Putamen (tissue), 1 donor: ENCODE data around the gene NCKAP5L.
"Not testable (repeated sequence)": the region's sequence is repeated elsewhere in the genome, so short reads cannot be mapped to it uniquely, and the experiment has no call there.

Source experiments
- DNase-seq: peaks from one replicate; pipeline ENCODE4 v3.0.0-alpha.2; 2016; ENCODE audit warnings: low spot score

The NCKAP5L gene

DNA sequence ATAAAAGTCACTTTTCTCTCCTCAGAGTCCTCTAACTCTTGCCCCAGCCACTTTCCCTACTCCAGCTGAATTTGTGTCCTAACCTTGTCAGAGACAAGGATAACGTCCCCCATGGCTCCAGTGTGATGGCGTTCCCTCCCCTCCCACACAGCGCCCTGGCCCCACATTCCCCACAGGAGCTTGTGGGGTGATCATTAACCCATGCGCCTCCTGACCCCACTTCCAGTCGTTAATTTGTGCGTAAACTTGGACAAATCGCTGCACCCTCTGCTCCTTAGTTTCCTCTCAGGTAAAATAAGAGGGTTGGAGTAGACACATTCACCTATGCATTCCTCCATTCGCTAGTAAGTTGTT lies 37.5 kb upstream of the NCKAP5L start:
- no peak for DNase-seq

DNA sequence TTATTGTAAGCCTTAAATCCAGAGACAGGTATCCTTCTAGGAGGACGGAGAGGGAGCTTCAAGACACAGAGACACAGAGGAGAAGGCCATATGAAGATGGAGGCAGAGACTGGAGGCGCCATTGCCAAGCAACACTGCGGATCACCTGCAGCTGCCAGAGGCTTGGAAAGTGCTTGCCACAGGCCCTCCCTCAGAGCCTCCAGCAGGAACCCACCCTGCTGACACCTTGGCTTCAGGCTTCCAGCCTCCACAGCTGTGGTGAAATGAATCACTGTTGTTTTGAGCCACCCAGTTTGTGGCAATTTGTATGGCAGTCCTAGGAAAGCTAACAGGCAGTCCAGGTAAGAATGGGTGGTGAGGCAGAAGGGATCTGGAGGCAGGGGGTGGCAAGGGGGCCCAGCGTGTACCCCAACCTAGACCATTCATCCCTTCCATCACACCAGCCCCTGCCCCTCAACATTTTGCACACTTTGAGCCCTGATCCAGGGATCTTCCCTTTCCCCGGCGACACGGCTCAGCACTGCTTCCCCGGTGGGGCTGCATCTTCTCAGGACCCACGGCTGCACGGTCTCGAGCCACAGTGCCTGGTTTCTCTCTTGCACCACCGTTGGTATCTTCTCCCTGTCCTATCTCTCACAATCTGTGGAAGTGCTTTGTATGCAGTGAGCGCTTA lies 37.0 kb upstream of the NCKAP5L start:
- no peak for DNase-seq

DNA sequence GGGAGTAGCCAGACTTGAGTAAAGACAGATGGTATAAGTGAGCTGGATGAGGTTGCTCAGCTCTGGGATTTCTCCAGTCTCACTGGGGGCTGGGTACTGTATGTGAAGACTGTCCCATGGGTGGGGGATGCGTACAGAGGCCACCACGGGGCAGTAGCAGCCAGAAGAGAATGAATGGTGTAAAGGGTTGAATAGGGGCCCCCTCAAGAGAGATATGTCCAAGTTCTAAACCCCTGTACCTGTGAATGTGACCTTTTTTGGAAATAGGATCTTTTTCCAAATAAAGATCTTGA lies 36.5 kb upstream of the NCKAP5L start:
- no peak for DNase-seq

DNA sequence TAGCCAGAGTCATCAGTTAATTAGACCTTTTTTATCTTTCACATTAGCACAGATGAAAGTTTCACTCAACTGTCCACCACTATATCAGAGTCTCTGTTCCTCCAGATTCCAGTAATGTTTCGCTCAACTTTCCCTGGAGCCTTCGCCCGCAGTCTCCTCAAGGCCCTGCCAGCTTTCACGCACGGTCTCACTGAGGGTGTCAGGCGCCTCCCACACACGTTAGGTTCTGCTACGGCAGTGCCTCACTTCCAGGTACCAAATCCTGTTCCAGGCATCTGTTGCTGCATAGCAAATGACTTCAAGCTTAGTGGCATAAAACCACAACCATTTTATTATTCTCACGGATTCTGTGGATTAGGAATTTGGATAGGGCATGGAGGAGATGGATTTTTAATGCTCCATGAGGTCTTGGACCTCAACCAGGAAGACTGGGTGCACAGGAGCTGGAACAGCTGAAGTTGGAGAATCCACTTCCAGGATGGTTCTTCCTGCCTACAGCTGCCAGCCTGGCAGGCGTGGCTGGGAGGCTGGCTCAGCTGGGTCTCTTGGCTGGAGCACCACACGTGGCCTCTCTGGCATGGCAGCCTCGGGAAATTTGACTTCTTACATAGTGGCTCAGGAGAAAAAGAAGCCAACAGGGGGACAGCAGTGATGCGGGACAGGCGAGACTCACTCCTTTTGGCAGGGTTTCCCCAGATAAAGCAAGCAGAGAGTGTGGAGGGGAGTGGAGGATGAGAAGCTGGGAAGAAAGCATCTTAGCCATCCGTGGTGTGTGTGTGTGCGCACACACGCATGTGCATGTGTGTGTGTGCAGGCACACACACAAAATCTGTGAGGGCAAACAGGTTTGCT lies 36.0 kb upstream of the NCKAP5L start:
- DNase-seq, result no peak

DNA sequence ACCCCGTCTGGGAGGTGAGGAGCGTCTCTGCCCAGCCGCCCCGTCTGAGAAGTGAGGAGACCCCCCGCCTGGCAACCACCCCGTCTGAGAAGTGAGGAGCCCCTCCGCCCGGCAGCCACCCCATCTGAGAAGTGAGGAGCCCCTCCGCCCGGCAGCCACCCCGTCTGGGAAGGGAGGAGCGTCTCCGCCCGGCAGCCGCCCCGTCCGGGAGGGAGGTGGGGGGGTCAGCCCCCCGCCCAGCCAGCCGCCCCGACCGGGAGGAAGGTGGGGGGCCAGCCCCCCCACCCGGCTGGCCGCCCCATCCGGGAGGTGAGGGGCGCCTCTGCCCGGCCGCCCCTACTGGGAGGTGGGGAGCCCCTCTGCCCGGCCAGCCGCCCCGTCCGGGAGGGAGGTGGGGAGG lies 32.7 kb upstream of the NCKAP5L start:
- DNase-seq, result not testable (repeated sequence)

DNA sequence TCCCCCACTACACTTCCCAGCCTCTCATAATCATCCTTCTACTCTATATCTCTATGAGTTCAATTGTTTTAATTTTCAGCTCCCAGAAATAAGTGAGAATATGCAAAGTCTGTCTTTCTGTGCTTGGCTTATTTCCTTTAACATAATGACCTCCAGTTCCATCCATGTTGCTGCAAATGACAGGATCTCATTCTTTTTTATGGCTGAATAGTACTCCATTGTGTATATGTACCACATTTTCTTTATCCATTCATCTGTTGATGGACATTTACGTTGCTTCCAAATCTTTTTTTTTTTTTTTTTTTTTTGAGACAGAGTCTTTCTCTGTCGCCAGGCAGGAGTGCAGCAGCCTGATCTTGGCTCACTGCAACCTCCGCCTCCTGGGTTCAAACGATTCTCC lies 27.7 kb upstream of the NCKAP5L start:
- DNase-seq, result not testable (repeated sequence)

DNA sequence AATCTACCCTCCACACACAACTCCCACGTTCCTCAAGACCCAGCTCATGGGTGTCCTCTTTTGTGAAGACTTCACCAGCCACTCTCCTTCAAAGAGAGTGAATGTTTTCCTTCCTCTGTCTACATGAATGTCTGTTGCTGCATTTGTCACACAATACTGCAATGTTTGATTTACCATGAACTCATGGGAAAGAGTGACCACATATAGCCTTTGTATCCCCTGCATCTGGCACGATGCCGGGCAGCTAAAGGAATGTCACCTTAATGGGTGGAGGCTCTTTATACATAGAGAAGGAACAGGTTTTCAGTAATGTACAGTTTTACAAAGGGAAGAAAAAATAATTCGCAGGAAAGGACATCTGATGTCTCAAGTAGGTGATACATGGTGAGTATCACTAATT lies 26.8 kb upstream of the NCKAP5L start:
- no peak for DNase-seq

DNA sequence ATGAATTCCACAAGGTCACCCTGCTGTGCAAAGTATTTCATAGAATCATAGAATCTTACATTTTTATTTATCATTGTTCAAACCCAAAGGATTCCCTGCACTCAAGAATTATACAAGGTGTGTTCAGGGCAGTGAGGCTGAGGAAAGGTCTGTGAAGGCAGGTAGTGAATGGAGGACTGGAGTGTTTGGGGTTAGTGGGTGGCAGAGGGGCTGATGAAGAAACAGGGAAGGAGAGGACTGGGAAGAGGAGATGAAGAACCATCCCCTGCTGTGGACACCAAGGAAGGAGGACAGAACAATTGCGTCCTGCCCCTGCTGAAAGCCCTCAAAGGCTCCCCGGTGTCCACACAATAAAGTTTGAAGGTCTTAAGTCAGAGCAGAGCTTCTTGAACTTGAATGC lies 25.5 kb upstream of the NCKAP5L start:
- DNase-seq, result no peak

DNA sequence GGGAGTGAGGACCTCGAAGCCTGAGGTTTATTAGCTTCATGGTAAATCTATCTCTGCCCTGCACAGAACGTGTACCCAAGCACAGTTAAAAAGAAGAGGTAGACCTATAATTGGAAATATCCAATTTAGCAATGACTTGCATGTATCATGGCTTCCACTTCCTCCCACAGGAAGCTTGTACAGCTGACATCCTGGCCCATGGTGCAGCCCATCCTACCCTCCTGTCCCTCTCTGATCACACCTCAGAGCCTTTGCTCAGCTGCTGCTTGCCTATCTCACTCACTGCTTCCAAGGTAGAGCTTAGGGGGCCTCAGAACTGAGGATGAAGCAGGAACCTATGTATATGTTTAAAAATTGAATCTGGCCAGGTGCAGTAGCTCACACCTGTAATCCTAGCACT lies 18.9 kb upstream of the NCKAP5L start:
- no peak for DNase-seq

DNA sequence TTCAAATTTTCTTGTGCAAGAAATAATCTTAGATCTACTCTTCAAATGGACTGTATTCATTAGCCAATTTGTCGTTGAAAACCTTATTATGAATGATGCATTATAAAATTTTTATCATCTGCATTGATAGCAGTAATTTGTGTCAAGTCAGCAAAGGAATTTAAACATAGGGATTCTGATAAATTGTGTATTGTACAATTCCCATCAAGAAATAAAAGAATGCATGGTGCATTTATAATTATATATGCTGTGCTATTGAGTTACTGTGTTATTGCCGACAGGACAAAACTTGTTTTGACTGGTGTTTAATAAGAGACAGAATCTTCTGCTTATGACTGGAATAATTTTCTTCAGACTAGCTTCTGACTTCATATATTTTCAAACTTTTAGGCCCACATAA lies 17.8 kb upstream of the NCKAP5L start:
- no peak for DNase-seq

DNA sequence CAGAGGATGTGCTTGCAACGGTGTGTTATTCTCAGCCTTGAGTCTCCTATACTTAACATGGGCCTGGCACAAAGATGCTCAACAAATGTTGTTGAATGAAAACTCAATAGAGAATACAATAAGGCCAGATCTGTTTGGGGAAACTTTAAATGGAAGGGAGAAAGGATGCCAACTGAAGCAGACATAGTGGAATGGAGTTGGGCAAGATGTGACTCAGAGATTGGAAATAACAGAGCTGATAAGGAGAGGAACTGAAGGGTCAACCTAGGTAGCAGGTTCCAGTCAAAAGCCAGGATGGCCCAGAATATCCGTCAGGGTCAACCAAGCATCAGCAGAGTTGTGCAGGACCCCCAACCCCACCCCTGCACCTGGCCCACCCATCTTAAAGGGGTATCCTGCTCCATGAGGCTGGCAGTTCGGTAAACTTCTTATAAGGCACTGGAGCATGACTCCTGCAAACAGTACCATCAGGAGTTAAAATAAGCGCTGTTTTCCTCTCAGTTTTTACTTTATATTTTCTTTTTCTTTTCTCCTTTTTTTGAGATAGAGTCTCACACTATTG lies 15.7 kb upstream of the NCKAP5L start:
- no peak for DNase-seq

DNA sequence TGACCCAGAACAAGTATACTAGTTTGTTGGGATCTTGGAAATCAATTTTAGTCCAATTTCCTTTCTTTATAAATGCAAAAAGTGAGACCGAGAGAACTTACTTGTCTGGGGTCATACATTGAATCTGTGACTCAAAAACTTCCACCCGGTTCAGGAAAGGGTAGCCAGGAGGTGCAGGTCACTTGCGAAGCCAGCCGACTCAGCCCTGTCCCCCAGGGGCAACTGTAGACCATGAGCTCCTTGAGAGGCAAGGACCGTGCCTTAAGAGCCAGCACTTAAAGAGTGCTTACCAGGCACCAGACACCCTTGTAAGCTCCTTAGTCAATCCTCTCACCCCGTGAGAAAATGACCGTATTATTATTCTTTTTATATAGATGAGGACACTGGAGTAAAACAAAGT lies 15.2 kb upstream of the NCKAP5L start:
- DNase-seq, result no peak

DNA sequence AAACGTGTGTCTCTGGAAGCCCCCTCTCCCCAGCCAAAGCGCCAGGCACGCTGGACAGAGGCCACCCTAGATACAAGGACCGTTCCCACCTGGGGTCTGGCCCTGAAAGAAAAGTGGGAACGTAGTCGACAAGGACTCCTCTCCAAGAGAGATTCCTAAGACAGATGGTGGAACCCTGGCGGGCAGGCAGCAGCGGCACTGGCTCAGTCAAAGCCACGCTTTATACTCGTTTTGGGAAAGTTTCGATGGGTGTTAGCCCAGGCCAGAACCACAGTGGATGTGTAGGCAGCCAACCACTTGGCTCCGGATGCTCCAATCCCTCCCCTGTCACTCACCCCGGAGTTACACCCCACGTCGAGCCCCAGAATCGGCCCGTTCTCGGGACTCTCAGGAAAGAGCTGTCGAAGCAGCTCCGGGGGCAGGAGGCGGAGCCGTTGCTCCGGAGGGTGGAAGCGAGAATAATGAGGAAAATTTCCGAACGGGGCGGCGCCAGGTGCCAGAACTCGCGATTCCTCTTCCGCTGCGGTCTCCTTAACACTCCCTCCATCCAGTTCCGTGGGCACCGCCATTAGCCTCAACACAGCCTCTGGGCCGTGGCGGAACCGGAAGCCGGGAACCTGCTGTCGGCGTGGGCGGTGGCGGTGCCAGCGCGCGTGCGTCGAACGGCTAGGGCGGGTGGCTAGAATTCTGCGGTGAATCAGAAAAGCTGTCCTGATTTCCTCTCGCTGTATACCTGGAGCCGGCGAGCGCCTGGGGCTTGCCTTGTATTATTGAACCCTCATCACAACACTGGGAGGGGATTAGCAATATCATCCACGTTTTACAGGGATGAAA lies 14.5 kb upstream of the NCKAP5L start, which contains the start of gene BCDIN3D:
Gene BCDIN3D (minus strand): TSS at position 588 of the 834 bp plus-strand sequence. CDS start 19 bp downstream, at position 569.
- DNase-seq, result peak; percentile 92

DNA sequence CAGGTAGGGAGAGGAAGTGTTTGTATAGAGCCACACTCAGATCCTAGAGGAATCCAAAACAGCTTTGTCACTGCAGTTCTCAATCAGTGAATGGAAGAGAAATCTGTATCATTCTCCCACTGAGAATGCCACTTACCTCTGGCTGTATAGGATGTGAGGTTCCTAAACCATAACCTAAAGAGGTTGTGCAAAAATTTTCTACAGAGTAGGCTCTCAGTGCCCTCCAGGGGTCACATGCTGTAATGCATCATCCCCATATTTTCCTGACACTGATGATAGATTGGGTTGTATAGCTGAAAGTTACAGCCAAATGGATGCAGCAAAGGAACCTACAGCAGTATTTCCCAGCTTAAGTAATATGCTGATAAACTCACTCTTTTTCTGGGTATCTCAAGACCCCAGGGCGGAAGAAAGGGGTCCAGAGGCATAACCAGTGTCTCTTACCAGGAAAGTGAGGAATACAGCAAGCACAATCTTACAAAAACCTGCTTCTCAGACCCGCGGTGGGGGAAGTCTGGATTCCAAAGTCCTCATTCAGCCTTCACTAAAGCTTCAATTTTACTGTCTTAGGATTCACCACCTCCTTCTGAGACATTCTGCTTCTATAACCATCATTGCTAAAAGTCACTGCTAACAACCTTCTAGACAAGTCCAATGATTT lies 10.9 kb upstream of the NCKAP5L start:
- DNase-seq, result no peak

DNA sequence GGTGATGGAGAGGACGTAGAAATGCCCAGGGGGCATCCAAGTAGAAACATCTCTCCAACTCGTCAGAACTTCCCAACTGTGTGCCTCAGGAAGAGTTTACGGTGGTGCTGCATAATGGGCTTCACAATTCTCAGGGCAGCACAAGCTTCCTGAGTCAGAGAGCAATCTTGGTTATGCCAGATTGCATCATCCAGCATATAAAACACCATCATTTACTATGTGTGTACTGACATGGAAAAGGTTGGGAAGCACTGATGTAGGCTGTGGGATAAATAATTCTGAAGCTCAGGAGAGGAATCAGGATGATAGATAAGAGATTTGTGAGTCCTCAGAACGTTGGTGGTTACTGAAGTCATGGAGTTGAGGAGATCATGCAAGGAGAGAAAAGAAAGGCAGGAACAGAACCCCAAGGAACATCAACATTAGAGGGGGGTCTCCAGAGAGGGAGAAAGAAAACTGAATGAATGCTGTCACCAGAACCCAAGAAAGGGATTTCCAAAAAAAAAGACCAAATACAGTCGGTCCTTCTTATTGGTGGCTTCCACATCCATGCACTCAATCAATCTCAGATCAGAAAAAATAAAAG lies 4.7 kb upstream of the NCKAP5L start:
- DNase-seq, result no peak

DNA sequence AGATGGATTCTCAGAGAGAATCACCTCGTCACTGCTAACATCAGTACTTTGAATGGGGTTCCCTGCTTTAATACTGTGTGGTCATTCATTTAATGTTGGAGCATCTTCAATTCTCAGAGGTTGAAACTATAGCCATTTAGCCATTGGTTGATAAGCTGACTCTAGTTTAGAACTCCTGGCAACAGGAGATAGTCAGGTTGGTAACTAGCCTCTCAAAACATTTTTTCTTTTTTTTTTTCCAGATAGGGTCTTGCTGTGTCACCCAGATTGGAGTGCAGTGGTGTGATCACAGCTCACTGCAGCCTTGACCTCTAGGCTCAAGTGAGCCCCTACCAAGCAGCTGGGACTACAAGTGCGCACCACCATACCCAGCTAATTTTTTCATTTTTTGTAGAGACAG lies 3.5 kb upstream of the NCKAP5L start:
- no peak for DNase-seq

DNA sequence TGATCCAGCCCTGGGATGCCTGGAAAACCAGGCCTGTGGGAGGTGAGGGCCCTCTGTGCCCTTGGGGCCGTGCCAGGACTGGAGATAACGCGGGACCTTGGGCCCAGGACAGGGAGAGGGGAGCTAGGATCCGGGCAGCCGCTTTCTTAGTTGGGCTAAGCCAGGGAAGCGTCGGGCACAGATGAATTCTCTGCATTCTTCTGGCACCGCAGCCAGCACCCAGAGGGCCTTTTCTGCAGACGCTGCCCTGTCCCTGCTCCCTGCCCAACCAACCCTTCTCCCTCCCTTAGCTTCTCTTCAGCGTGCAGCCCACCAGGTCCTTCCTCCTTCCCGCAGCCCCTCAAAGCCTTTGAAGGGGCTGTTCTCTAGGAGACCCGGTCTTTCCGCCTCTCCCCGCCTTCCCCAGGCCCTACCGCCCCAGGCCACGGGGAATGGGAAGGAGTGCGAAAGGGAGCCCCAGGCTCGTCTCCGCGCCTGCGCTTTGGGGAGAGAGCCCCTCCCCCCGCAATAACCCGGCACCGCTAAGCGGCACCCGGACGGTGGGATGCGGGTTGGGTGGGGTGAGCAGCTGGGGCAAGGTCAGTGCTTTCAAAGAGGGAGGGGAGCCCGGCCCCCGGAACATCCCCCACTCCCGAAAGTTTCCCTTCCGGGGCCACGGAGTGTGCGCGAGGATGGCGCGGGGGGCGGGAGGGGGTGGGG lies 663 bp downstream of the NCKAP5L start:
- DNase-seq, result peak; percentile 74

DNA sequence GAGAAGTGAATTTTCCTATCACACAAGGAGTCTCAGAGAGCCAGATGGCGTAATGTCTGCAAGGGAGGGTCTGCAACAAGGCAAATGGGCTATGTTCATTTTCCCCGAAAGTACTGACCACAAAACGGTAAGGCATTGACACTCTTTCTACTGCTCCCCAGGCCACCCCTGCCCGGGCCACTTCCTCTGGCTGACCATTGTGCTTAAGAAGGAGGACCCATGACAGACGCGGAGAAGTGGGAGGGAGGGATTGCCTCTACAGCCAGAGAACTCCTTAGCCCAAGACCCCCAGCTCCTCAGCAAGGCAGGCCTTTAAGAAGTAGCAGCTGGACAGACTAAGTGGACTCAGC lies 1.2 kb downstream of the NCKAP5L start:
- no peak for DNase-seq

DNA sequence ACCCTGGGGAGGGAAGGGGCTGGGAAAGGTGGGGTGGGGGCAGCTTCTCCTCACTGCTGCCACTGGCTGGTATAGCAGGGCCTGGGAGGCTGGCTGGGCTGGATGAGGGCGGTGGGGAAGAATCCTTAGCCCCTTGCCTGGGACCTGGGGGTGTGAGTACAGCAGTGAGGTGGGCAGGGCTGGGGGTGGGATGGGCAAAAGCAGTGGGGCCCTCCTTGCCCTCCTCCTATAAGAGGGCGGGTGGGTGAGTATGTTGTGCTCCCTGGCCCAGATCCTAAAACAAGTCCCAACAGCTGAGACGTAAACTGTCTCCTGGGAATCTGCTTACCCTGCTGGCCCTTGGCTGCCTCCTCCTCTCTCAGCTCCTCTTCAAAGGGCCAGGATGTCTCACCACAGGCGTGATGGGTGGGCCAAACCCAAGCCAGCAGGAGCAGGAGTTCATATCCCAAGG lies 2.2 kb downstream of the NCKAP5L start:
- no peak for DNase-seq

DNA sequence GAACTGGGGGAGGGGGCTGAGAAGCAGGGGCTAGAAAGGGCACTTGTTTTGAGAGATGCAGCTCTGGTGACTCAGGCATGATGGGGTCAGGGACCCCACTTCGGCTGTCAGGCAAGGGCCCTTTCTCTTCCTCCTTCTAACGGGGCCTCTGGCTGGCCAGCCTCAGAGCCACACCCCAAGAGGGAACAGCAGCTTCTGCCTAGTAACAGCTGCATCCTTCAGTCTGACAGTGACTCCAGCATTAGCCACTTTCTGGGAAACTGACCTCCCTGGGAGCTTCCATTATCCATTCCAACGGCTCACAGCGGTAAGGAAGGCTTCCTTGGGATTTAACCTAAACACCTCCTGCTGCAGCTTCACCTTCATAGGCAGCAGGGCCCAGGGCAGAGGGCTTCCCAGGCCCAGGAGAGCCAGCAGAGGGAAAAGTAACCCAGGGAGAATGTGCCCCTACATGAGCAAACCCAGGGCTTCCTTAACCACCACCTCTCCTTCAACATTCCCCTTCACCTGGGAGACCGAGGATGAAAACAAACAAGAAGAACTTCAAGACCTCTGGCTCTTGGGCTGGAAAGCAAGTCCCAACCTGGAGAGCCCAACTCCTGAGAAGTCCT lies 2.7 kb downstream of the NCKAP5L start:
- no peak for DNase-seq

DNA sequence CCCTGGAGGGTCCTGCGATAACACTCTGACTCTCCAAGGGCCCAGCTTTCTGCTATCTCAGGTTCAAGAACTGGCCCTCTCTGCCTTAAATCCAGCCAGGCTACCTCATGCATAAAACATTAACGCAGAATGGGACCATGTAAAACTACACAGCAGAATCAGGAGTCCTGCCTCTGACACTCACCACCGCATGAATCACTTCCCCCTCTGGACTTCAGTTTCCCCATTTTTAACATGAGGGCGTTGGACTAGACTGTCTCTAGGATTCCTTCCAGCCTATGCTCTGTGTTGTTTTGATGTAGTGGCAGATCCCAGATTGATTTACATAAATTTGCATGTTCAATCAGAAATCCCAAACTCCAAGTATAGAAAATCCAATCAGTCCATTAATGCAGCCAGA lies 3.3 kb downstream of the NCKAP5L start:
- no peak for DNase-seq
